HuH-7.5 (cell line): Measurements from ENCODE around the gene INTU.
A peak's percentile ranks its signal among the peaks of the same experiment; 100 is the strongest.
"Not testable (repeated sequence)": the region's sequence is repeated elsewhere in the genome, so short reads cannot be mapped to it uniquely, and the experiment has no call there.

Experiments
- DNase-seq: peaks from one replicate; pipeline ENCODE4 v3.0.0; 2011; ENCODE audit warnings: low spot score

The INTU gene

DNA sequence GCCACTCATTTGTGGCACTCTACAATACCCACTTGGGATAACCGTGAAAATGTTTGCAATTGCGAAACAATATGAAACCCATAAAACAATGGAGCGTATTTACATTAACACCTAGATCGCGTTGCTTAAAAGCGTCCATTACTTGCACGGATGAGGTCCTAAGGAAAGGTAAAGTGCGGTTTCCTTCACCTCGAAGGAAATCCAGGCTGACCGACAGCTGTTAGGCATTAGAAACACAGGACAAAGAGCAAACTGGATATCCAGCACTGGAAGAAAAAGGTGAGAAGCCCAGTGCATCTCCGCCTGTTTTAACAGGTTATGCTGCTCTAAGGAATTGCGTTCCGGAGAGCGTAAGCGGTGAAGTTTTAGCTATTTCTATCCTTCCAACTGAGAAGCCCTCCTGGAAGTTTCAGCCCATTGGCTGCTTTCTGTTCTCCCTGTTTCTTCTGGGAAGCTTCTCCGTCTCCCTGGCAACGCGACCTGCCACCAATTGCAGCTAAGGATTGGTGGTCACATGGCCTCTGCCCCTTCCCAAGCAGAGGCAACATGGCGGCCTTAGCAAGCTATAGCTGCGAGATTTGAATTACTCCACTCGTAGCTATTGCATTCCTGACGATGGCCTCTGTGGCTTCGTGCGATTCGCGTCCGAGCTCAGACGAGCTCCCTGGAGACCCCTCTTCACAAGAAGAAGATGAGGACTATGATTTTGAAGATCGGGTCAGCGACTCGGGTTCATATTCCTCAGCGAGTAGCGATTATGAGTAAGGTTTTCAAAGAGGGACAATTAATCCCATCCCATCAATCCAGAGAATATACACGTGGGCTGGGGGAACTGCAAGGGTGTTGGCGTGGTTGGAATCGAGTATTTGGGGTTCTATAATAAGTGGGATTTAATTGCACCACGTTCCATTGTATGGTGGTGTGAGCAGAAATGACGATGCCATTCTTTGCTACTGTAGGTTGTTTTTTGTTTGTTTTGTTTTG lies at the start of gene INTU:
TSS of gene INTU (plus strand) at position 538 of the 984 bp plus-strand sequence. CDS start at position 616, 78 bp downstream.
- peak; percentile 48 for DNase-seq

DNA sequence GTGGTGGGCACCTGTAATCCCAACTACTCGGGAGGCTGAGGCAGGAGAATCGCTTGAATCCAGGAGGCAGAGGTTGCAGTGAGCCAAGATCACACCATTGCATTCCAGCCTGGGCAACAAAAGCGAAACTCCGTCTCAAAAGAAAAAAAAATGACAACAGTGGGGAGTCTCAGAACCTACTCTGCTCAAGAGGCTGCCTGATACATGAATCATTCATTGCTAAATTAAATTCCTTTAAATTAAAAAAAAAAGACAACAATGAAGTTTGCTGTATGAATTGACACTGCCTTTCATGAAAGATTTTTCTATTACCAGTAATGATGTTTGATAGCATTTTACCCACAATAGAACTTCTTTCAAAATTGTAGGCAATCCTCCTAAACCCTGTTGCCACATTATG lies 46.3 kb upstream of the INTU start:
- DNase-seq, result not testable (repeated sequence)

DNA sequence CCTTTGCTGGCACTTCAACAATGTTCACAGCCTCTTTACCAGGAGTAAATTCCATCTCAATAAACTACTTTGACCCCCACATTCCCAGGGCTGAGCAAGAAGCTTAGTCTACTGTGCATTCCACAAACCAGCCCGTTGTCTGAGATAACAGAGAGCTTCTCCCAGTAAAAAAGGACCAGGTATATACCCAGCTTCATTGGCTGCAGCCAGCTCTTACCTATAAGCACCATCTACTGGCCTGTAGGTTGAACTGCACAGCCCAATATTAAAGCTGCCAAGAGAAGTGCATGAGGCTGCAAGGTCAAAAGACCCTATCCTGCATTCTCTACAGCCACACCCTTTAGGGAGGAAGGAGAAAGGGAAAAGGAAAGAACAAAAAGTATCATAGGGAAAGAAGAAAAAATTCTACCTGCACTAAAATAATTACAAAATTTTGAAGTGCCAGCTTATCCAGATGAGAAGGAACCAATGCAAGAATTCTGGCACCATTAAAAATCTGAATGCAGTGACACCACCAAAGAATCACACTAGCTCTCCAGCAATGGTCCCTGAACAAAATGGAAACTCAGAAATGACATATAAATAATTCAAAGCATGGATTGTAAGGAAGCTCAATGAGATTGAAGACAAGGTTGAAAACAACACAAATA lies 45.7 kb upstream of the INTU start:
- DNase-seq, result peak; percentile 18

DNA sequence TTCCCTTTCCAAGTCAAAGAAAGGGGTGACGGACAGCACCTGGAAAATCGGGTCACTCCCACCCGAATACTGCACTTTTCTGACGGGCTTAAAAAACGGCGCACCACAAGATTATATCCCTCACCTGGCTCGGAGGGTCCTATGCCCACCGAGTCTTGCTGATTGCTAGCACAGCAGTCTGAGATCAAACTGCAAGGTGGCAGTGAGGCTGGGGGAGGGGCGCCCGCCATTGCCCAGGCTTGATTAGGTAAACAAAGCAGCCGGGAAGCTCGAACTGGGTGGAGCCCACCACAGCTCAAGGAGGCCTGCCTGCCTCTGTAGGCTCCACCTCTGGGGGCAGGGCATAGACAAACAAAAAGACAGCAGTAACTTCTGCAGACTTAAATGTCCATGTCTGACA lies 43.6 kb upstream of the INTU start:
- not testable (repeated sequence) for DNase-seq

DNA sequence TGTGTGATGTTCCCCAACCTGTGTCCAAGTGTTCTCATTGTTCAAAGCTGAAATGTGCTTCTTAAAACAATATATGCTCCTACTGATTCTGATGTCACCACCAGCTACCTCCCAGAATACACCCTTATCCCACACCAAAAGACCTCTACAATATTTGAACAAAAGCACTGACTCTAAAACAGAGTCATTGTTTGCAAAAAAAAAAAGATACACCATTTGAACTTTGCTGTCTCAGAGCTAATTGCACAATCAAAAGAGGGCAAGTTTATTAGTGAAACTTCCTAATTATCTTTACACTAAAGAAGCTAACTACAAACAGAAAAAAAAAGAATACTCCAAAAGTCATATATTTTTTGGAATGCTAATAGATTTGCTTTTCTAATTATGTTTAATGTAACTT lies 34.1 kb upstream of the INTU start:
- no peak for DNase-seq

DNA sequence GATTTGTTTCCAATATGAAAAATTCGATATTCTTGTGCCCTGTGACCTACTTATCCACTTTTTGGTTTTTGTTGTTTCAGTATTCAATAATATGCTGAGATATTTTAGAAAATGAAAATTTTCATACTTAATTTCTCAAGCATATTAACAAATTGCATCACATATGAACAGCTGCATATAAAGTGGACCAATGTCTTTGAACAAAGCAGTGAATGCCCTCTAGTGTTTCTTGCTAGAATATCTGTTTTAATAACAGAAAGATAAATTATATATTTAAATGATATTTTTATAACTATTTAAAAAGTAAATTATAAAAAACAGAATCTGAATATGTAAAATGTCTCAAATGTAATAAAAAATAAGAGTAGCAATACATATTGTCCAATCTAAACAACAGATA lies 31.7 kb upstream of the INTU start:
- no peak for DNase-seq

DNA sequence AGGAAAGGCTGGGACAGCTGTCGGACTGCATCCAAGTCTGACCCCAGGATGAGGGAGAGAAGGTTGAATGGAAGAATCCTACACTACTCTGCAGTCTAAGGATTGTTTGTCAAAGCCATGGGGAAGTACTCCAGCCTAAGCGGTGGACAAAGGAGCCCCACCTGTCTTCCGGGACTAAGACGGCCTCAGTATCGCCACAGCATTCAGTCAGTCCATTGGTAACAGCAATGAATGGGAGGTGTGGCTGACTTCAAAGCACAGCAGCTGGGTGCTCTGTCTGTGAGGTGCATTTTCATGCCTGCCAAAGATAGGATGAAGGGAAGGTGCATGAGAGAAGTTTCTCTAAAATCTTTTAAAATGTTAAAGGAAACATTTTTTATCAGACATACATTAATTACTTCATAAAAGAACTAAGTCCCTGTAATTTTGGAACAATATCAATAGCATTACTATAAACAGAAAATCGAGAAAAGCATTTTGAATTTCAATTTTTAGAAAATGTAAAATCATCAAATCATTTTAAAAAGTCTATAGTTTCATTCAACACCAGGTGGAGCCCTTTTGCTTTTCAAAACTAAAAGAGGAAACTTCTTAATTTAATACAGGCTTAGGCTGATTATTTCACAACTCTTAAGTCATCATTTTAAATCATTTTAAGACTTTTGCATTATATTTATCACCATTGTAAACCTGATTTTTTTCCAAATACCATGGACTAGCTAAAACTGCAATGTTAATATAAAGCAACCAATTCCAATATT lies 27.6 kb upstream of the INTU start:
- no peak for DNase-seq

DNA sequence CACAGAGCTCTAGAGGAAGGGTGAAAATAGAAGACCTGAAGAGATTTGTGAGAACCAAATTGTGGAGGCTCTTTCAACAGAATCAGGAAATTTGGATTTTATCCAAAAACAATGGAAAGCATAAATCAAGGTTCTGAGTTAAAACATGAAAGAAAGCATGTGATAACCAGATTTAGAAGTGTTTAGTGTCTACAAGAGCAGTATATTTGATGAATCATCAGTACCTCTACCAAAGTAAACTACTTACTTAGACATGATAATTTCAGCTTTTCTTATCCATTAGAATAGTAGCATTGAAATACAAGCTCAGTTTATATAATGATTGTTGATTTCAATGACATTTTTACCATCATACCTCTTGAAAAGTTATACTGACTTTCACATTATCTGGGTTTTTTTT lies 25.9 kb upstream of the INTU start:
- no peak for DNase-seq

DNA sequence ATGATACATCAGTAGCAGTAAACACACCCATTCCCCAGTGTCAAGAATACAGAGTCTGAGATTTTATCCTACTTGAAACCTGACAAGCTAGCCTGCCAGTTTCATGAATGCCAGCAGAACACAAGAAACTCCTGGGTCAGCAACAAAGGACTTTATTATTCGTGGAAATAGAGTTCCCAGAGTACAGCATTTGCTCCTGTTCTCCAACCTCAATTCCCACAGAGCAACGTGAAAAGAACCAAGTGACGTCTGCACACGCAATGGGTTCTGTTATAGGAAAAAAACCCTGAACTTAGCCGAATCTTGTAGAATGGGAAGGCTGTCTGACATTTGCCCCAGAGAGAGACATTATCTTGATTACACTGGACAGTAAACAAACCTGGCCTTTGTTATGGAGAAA lies 23.3 kb upstream of the INTU start:
- DNase-seq, result no peak

DNA sequence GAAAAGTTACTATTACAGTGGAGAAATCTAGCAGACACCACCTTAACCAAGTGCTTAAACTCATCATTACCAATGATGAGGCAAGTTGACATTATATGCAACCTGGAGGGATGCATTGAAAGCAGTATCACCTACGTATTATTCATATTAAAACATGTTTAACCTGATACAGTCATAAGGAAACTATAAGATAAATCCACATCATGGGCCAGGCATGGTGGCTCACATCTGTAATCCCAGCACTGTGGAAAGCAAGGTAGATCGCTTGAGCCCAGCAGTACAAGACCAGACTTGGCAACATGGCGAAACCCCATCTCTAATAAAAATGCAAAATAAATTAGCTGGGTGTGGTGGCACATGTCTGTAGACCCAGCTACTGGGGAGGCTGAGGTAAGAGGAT lies 22.3 kb upstream of the INTU start:
- DNase-seq, result no peak

DNA sequence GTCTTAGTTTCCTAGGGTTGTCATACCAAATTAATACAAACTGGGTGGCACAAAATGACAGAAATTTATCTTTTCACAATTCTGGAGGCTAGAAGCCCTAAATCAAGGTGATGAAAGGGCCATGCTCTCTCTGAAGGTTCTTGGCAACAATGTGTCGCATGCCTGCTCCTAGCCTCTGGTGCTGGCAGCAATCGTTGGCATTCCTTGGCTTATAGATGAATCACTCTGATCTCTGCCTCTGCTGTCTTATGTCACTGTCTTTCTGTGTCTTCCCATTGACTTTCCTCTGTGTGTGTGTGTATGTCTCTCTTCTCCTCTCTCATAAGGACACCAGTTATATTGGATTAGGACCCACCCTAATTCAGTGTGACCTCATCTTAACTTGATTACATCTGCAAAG lies 15.9 kb upstream of the INTU start:
- no peak for DNase-seq

DNA sequence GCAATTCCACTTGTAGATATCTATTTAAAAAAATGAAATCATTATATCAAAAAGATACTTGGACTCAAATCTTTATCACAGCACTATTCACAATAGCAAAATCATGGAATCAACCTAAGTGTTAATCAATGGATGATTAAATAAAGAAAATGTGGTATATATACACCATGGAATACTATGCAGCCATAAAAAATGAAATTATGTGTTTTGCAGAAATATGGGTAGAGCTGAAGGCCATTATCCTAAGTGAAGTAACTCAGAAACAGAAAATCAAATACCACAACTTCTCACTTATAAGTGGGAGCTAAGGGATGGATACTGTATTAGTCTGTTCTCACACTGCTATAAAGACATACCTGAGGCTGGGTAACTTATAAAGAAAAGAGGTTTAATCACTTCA lies 14.3 kb upstream of the INTU start:
- DNase-seq, result no peak

DNA sequence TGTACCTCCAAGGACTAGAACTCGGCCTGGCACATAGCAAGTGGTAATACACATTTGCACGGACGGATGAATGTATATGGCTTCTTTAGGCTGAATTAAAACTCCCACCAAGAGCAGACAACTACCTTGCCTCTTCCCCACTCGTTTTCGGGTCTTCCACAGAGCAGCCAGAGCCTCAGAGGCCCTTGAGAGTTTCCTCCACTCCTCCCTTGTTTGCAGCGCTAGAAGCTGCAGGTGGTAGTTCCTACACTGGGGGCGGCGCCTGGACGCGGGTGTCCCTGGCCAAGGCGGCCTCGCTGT lies 10.2 kb upstream of the INTU start:
- DNase-seq, result peak; percentile 28

DNA sequence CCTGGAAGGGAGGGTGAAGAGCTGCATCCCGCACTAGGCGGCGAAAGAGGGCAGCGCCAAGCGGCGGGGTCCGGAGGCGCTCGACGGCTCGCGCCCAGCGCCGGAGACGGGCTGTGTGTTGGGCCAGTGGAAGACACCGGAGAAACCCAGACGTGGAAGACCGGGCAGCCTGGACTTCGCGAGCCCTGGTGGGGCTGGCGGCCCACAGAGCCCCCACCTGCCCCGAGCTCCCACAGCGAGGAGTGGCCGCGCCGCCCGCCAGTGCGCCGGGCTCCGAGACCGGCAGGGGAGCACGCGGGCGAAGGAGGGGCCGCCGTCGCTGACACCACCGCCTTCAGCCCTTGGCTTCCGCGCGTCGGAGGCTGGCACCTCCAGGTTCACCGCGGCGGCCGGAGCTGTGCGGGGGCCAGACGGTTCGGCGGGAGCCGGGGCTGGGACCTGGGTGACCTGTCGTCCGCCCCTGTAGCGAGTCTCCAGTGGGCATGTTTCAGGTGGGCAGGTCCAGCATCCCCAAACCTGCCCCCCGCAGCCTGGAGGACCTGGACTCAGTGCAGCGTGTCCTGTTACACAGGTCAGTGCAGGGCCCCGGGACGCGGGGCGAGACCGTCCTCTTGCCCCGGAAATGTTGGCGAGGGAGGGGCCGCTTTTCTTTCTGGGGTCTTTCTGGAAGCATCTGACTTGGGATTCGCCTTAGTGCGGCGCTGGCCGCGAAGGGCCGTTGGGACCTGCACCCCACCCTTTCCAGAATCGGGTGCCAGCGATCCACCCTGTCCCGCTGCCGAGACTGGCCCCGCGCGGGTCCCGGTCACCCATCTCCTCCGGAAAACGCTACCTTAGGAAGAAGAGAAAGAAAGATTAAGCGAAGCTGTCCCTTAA lies 9.6 kb upstream of the INTU start:
- no peak for DNase-seq

DNA sequence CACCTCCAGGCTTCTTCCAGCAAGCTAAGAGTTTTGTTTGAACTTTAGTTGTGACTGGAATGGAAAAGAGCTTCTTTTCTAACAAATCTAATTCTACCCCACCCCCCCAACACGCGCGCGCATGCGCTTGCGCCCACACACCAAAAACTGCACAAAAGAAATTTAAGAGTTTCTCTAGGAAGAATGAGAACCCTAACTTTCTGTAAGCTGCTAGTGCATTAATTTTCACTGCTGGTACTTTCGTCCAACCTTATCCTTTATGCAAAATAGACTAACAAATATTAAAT lies 9.0 kb upstream of the INTU start:
- no peak for DNase-seq

DNA sequence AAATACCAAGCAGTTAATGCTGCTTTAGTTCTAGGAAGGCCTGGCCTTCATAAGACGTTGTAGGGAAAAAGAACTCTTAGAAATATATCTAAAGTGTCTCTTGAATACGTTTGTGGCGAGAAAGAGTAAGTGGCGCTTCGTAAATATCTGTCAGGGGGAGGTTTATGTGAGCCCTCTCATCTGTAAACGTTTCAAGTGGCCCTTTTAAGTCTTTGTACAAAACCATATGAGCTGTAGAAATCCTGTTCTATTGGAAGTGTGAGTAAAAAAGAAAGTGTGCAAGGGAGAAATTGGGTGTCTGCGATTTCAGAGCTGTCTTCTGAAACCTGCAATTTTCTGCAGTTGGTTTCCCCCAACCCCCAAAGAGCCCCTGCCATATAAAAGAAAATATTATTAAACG lies 8.6 kb upstream of the INTU start:
- no peak for DNase-seq

DNA sequence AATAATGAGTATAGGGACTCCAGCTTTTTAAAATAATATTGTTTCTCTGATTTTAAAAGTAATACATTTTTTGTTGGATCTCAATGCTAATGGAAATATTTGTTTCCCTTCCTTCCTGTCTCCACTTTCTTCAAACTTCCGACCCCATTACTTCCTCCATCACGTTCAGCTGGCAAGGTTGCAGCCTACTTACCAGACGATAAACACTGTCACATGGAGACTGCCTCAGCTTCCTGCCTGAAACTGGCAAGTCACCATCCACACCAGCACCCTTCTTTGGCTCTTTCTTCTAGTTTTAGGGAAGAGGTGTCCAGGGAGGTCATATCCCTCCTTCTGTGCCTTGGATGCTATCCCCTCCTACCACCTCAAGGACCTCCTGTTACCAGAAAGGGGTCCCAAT lies 3.4 kb upstream of the INTU start:
- no peak for DNase-seq

DNA sequence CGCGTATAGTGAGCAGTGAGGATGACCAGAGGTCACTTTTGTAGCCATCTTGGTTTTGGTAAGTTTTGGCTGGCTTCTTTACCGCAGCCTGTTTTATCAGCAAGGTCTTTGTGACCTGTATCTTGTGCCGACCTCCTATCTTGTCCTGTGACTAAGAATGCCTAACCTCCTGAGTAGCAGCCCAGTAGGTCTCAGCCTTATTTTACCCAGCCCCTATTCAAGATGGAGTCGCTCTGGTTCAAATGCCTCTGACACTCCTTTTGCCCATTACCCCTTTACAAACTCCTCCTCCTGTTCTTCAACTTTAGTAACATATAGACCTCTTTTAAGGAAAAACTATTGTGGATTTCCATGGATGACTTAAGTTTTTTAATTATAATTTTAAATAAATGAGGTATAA lies 2.6 kb upstream of the INTU start:
- no peak for DNase-seq

DNA sequence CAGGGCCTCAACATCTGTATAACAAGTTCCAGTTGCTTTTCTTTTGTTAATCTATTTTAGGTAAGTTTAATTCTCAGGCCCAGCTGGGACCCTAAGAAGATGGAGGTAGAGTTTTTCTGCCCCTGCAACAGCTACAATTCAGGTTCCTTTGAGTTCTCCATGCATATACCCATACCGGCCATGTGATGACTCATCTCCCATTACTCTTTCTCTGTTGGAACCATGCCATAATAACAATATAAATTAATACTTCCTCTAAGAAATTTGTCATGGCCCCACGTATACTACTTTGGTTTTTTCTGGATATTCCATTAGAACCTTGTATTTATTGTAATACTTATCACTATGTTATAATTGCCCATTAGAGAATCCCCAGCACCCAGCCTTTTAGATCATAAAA lies 1.3 kb upstream of the INTU start:
- no peak for DNase-seq

DNA sequence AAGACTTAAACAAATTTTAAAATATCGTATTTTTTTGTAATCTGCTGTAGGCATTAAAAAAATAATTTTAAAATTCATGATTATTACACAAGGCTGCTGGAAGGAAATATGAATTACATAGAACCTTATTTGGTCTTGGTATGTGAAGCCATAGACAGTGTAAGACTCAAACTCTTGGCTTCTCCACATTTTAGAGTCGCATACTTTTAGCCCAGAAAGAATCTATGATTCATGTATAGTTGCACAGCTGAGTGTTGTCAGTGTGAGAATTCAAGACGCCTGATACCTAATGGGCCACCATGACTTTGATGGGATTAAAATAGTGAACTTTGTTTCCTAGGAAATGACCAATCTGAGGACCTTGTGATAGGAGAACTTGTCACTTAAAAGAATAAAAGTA lies 1.4 kb downstream of the INTU start:
- no peak for DNase-seq

DNA sequence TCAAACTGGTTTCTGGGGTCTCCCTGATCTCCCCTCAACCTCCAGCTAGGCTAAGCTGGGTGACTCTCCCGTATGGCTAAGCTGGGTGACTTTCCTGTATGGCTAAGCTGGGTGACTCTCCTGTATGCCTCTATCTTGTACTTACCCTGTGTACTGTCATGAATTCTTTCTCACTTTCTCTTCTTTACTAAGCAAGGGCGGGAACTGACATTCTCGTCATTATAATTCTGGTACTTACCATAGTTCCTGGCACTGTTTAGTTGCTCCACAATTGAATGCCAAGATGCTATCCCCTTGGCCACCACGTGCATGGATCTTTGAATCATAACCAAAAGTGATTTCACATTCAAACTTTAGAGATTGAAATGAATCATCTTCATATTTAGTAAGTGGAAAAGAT lies 8.8 kb downstream of the INTU start:
- no peak for DNase-seq

DNA sequence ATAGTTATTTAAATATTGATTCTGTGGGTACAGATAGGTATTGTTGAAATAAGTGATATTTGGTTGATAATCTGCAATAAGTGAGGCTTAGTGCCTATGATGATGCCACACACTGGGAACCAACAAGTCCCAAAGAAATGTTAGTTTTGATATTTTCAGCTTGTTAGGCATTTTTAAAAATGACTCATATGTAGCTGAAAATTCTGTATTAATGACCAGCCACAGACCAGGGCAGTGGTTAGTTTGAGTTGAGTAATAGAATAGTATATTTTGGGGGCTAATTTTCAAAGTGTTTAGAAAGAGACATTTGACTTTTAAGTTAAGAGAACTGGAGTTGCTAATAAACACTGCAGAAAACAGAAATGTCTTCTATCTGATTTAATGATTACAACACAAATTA lies 9.4 kb downstream of the INTU start:
- DNase-seq, result no peak
